ENCODE measurements around the gene SAPCD2. TPM values are rescaled to one million over a fixed set of nuclear protein-coding genes. Genes with fewer than 3 reads are reported as not detected.
A peak's percentile ranks its signal among the peaks of the same experiment; 100 is the strongest.

SAPCD2 gene
- total and polyA plus RNA-seq, 9 of the 15 experiments (the other 6 are each of a cell fraction or from before 2014, with no cell fraction given): 3.4 to 91.8 (median 18.8) TPM

- TF ChIP-seq RREB1 (CRISPR knock-in tag; IDR thresholded peaks at IDR 0.05): no peak
- no peak for TF ChIP-seq DLX4 (CRISPR knock-in tag; IDR thresholded peaks at IDR 0.05)
- 0 out of 2 replicates have a peak, but pooled peaks have one; percentile 29 for TF ChIP-seq MAFF (IDR thresholded peaks at IDR 0.05; ENCODE audit: low read length)
- no peak for TF ChIP-seq PKNOX1 (IDR thresholded peaks at IDR 0.05)
- no peak for TF ChIP-seq NONO (IDR thresholded peaks at IDR 0.05; ENCODE audit: low read depth in 2 of 2, low read length in 1 of 2)
- no peak for TF ChIP-seq MITF (IDR thresholded peaks at IDR 0.05)
- no peak for TF ChIP-seq RNF2 (IDR thresholded peaks at IDR 0.05)
- no peak for TF ChIP-seq U2AF2 (optimal IDR thresholded peaks at IDR 0.05; ENCODE audit: low read depth, low read length)
- no peak for TF ChIP-seq ZNF57 (CRISPR knock-in tag; IDR thresholded peaks at IDR 0.05)
- no peak for TF ChIP-seq NCOA2 (IDR thresholded peaks at IDR 0.05; ENCODE audit: partially characterized antibody in 2 of 2)
- TF ChIP-seq PTBP1 (IDR thresholded peaks at IDR 0.05; ENCODE audit: low read depth, low read length): no peak
- TF ChIP-seq TAF7 (tag; IDR thresholded peaks at IDR 0.05): no peak
- no peak for TF ChIP-seq ZNF41 (CRISPR knock-in tag; conservative IDR thresholded peaks at IDR 0.05)
- TF ChIP-seq CBX1 (IDR thresholded peaks at IDR 0.05; ENCODE audit: low read depth): no peak
- TF ChIP-seq RB1 (IDR thresholded peaks at IDR 0.05; ENCODE audit: low read depth): no peak
- no peak for TF ChIP-seq NFE2L1 (tag; IDR thresholded peaks at IDR 0.05; ENCODE audit: borderline replicate concordance, low read depth)
Observed at GRCh38 chr9:137083394-137084004, 13.1 kb upstream of the SAPCD2 start (continued).

Measured in K562 (cell line).